ENCODE data around the gene CAMK2G.

CAMK2G gene

DNA sequence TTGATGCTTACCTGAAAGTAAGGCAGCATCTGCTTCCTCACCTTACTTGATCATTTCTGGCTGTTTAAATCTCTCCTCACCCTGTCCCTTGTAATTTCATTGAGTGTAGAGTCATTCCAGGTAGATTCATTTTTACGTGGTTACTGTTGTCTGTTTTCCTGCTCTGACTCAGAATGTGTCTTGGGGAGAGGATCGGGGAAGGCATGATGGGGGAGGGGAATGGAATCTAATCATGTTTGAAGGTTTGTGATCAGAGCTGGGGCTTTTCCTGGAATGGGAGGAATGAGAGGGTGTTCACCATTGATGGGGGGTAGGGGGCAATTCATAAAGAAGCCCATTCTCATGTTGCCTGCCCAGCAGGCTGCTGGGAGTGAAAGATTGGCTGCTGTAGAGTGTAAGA, 111.4 kb downstream of the CAMK2G start:
- DNase-seq (no peak), ATAC-seq (ENCODE audit: insufficient read depth, low read depth) (no peak)
- no peak overlapping the region for H3K4me2 ChIP-seq (ENCODE audit: insufficient read depth, low read length)
- H3K9me3 ChIP-seq (ENCODE audit: insufficient read depth, low read length, severe bottlenecking) = no peaks in the 10 kb centered on the region
- H3K27ac ChIP-seq (ENCODE audit: low read length) = no peak overlapping the region
- no peak overlapping the region for H3K9ac ChIP-seq (ENCODE audit: low read depth, low read length)
- TF ChIP-seq, protein P1, sequence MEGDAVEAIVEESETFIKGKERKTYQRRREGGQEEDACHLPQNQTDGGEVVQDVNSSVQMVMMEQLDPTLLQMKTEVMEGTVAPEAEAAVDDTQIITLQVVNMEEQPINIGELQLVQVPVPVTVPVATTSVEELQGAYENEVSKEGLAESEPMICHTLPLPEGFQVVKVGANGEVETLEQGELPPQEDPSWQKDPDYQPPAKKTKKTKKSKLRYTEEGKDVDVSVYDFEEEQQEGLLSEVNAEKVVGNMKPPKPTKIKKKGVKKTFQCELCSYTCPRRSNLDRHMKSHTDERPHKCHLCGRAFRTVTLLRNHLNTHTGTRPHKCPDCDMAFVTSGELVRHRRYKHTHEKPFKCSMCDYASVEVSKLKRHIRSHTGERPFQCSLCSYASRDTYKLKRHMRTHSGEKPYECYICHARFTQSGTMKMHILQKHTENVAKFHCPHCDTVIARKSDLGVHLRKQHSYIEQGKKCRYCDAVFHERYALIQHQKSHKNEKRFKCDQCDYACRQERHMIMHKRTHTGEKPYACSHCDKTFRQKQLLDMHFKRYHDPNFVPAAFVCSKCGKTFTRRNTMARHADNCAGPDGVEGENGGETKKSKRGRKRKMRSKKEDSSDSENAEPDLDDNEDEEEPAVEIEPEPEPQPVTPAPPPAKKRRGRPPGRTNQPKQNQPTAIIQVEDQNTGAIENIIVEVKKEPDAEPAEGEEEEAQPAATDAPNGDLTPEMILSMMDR (IDR thresholded peaks at IDR 0.05; ENCODE audit: borderline replicate concordance, extremely low read depth, low read length, poor library complexity, severe bottlenecking) = no peak
- no peak for TF ChIP-seq EZH2 (IDR thresholded peaks at IDR 0.05; ENCODE audit: borderline replicate concordance, low read depth, low read length, severe bottlenecking)
- H3K36me3 ChIP-seq (ENCODE audit: insufficient read depth, low read length) = peaks cover 91% of the 10 kb centered on the region
- peaks cover 5% of the 10 kb centered on the region; the same call in 1 of the 2 replicates for H4K20me1 ChIP-seq (ENCODE audit: insufficient read depth, low read length)
- H3K4me3 ChIP-seq (ENCODE audit: low read depth in 1 of 2, low read length in 2 of 2) = no peak overlapping the region
- no peaks in the 10 kb centered on the region for H3K27me3 ChIP-seq (ENCODE audit: insufficient read depth, low read length, poor library complexity)
- no peak overlapping the region for H2AFZ ChIP-seq (ENCODE audit: low read depth, low read length)
- H3K4me1 ChIP-seq (ENCODE audit: insufficient read depth, low read length) = no peaks in the 10 kb centered on the region
- peaks cover 10% of the 10 kb centered on the region for H3K79me2 ChIP-seq (ENCODE audit: insufficient read depth, low read length)
